ENCODE measurements around the gene STYK1.
A peak's percentile ranks its signal among the peaks of the same experiment; 100 is the strongest.
"Not testable (repeated sequence)": the region's sequence is repeated elsewhere in the genome, so short reads cannot be mapped to it uniquely, and the experiment has no call there.

The STYK1 gene

GRCh38 chr12:10689146-10689545 is 15.3 kb upstream of the STYK1 start:
- no peak for DNase-seq (ENCODE audit: low spot score)

GRCh38 chr12:10688042-10688441 is 14.2 kb upstream of the STYK1 start:
- no peak for DNase-seq (ENCODE audit: low spot score)

DNA sequence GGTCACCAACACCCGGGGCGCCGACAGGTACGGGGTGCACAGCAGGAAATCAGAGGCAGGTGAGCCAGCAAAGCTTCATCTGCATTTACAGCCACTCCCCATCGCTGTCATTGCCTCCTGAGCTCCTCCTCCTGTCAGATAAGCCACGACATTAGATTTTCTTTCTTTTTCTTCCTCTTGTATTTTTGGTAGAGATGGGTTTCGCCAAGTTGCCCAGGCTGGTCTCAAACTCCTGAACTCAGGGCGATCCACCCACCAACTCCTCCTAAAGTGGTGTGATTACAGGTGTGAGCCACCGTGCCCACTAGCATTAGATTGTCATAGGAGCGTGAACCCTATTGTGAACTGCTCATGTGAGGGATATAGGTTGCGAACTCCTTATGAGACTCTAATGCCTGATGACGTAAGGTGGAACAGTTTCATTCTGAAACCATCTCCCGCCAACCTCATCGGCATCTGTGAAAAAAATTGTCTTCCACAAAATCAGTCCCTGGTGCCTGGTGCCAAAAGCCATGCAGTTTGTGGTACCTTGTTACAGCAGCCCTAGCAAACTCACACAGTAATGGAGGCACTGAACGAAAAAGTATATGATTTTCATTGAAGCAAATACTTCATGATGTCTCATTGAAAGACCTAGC is 1.5 kb downstream of the STYK1 start:
- peak; percentile 20 for DNase-seq (ENCODE audit: low spot score)

DNA sequence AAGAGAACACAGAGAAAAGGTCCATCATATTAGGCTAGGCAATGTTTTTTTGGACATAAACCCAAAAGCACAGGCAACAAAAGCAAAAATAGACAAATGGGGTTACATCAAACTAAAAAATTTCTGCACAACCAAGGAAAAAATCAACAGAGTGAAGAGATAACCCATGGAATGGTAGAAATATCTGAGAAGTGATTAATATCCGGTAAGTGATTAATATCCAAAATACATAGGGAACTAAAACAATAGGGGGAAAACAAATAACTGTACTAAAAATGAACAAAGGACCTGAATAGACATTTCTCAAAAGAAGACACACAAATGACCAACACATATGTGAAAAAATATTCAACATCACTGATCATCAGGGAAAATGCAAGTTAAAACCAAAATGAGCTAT is 4.3 kb downstream of the STYK1 start:
- no peak for DNase-seq (ENCODE audit: low spot score)

DNA sequence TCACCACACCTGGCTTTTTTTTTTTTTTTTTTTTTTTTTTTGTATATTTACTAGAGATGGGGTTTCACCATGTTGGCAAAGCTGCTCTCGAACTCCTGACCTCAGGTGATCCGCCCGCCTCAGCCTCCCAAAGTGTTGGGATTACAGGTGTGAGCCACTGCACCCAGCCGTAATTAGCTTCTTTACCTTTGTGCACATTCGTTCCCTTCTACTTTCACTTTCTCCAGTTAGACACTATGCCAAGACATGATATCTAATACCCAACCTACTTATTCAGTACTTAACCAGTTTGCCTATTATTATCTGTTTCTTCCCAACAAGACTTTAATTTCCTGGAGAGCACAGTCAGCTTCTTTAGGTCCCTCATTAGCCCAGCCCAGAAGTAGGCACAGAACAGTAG is 5.3 kb downstream of the STYK1 start:
- DNase-seq (ENCODE audit: low spot score): no peak

GRCh38 chr12:10667581-10667980 is 6.3 kb downstream of the STYK1 start:
- DNase-seq (ENCODE audit: low spot score): no peak

DNA sequence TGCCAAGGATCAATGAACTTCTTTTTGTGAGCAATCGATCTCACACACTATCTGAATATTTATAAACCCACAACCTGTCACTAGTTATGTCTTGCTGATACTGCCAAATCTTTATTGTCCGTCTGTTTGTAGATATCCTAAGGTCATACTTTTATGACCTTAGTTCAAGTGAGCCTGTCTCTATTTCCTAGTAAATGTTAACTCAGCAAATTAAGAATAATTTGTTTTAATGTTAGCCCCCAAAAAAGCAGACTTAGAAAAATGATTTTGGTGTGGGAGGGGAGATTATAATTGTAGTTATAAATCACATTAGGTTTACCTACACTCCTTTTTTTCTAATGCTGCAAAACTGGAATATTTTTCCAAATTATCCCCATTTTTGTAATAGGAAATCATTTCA is 9.4 kb downstream of the STYK1 start:
- no peak for DNase-seq (ENCODE audit: low spot score)

- DNase-seq (ENCODE audit: low spot score): no peak
Observed at GRCh38 chr12:10663869-10664268, 10.0 kb downstream of the STYK1 start.

GRCh38 chr12:10661338-10661737 is 12.5 kb downstream of the STYK1 start:
- no peak for DNase-seq (ENCODE audit: low spot score)

- no peak for DNase-seq (ENCODE audit: low spot score)
Observed at GRCh38 chr12:10654003-10654402, 19.8 kb downstream of the STYK1 start.

DNA sequence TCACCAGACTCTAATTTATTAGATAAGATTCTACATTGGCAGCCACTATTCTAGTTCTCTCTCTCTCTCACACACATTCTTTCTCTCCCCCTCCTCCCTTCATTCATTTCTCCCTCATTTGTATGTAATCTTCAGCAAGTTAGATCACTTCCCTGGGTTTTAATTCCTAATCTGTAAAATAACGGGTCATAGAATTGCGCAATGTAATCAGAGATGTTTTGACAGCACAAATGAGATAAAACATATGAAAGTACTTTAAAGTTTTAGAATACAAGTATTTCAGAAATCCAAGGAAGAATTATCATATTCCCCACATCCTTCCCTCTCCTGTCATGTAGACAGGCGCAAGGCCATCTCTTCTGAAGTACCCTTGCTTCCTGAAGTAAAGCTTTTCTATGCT is 21.7 kb downstream of the STYK1 start:
- DNase-seq (ENCODE audit: low spot score): no peak

- DNase-seq (ENCODE audit: low spot score): not testable (repeated sequence)
Observed at GRCh38 chr12:10646576-10646975, 27.3 kb downstream of the STYK1 start.

DNA sequence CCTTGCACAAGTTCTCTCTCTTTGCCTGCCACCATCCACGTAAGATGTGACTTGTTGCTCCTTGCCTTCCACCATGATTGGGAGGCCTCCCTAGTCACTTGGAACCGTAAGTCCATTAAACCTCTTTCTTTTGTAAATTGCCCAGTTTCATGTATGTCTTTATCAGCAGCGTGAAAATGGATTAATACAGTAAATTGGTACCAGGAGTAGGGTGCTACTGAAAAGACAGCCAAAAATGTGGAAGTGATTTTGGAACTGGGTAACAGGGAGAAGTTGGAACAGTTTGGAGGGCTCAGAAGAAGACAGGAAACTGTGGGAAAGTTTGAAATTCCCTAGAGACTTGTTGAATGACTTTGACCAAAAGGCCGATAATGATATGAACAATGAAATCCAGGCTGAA is 27.9 kb downstream of the STYK1 start:
- DNase-seq (ENCODE audit: low spot score): no peak

DNA sequence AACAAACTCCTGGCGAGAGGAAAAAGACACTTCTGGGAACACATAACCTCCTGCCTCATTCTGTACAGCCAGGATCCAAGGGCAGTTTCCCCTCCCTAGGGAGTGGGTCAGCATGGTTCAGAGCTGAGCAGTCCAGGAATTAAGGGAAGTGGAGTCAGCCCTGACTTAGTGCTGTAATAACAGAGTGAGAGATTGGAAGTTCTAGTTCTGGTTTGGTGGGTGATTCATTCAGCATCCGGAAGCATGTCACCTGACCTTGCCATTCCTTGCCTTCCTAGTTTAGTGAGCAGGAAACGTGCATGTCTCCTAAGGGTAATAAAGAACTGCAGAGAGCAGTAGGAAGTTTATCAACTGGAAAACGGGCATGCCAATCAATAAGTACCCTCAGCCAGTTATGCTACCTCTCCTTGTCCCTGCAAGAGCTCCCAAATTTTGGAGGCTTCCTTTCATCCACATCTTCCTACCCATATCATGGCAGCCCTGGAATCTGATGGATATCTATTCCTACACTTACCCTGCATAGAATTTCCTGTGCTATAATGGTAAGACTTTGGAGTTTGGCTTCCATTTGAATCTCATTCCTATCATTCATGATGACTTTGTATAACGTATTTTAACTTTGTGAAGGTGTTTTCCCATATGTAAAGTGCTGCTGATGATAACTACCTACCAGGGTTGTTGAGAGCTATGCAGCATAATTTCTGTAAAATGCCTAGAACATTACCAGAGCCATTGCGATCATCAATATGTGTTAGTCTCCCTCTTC is 31.9 kb downstream of the STYK1 start:
- DNase-seq (ENCODE audit: low spot score): no peak

GRCh38 chr12:10638728-10639127 is 35.1 kb downstream of the STYK1 start:
- no peak for DNase-seq (ENCODE audit: low spot score)

GRCh38 chr12:10636611-10637010 is 37.2 kb downstream of the STYK1 start:
- no peak for DNase-seq (ENCODE audit: low spot score)

DNA sequence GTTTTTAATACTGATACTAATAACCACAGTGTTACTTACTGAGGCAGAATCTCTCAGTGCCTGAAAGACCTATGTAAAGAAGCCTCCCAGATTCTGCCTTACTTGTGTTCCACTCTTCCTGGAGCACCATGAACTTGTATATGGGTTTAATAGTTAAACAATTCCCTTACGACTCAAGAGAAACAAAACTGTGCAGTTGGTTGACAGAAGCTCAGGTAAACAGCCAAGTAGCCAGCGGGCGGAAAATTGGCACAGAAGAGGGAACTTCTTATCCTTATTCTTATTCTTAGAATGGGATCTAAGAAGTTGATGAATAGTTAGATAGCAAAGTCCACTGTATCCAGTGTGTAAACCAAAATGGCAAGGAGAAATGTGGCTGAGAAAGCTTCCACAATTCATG is 37.7 kb downstream of the STYK1 start:
- DNase-seq (ENCODE audit: low spot score): no peak

DNA sequence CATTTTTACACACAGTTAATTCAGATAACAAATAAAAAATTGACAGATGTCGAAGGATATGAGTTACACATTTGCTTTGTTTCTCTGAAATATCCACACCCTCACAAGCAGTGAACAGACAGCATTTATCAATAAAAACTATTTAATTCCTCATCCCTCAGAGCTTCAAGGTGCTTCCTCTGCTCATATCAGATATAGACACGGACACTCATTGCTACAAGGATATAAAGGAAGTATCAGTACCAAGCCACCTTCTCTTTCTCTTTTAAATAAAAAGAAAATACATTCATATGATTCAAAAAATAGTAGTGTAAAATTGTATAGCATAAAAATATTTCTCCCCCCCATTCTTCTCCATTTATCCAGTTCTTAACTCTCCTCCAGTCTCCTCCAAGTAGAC is 38.5 kb downstream of the STYK1 start:
- no peak for DNase-seq (ENCODE audit: low spot score)

DNA sequence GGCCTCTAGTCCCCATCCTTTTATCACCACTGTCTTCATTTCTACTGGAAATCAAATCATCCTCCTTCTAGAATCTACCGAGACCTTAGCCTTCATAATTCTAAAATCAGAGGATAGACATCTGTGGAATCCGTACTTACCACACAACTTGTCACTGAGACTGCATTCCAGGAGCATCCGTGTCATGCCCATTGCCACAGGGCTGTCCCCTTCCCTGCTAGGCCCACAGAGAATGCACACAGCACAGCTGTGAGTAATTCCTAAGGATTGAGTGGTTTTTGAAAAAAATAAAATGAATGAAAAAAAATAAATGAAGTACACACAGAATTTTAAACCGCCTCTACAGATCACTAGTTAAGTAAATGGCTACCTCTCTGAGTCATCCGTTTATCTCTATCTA is 39.4 kb downstream of the STYK1 start:
- no peak for DNase-seq (ENCODE audit: low spot score)

- DNase-seq (ENCODE audit: low spot score): no peak
Observed at GRCh38 chr12:10633541-10633940, 40.3 kb downstream of the STYK1 start.

DNA sequence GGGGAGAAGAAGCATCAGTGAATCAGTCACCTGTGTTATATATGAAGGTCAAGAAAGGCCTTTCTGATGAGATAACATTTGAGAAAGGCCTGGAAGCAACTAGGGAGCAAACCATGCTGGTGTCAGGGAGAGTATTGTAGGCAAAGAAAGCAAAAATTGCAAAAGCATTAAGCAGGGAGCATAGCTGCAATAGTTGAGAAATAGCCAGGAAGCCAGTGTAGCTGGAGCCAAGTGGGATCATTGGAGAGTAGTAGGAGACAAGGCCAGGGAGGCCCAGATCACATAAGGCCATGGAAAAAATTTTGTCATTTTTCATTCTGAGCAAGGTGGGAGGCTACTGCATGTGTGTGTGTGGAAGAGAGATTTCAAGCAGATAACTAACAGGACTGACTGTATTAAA is 41.6 kb downstream of the STYK1 start:
- DNase-seq (ENCODE audit: low spot score): no peak

- no peak for DNase-seq (ENCODE audit: low spot score)
Observed at GRCh38 chr12:10624605-10625004, 49.2 kb downstream of the STYK1 start.

DNA sequence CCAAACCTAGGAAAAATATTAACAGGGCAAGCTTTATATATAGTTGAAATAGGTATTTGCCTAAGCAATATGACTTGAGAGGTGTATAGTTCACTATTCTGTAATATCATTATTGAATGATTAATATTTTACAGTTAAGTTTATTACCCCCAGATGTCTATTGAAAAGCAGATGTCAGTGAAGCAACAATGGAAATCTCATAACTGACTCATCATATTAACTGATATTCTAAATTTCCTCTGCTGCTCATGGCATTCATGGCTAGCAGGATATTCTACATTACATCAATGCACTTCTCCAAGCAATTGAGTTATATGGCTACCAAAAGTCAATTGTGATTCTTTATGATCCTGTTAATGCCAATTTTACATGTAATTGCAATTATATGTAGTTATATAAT is 50.7 kb downstream of the STYK1 start:
- no peak for DNase-seq (ENCODE audit: low spot score)

DNA sequence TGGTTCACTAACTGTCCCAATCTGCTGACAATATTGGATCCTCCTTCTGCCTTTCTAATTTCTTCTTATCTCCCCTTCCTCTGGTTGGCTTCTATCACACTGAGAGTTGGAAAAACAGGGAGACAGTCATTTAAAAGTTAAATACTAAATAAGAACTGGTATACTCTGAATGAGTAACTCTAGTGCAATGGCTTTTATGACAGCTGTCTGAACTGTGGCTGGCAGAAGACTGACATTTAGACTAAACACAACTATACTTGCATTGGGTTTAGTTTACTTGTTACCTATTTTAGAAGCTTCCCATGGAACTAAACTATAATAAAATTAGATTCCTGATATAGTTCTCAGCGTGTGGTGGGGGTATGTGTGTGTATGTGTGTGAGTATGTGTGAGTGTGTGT is 52.6 kb downstream of the STYK1 start:
- no peak for DNase-seq (ENCODE audit: low spot score)

Measured in hematopoietic multipotent progenitor cell treated with erythropoietin and hydrocortisone succinate and interleukin-3 and kit ligand, for 15 days (in vitro differentiated cells).